Measurements from ENCODE around the gene P2RX2. TPM values are rescaled to one million over a fixed set of nuclear protein-coding genes. Genes with fewer than 3 reads are reported as not detected.

The P2RX2 gene
- total RNA-seq, 2 donors from 2014 or later, result 0.32 to 8.2 TPM

DNA sequence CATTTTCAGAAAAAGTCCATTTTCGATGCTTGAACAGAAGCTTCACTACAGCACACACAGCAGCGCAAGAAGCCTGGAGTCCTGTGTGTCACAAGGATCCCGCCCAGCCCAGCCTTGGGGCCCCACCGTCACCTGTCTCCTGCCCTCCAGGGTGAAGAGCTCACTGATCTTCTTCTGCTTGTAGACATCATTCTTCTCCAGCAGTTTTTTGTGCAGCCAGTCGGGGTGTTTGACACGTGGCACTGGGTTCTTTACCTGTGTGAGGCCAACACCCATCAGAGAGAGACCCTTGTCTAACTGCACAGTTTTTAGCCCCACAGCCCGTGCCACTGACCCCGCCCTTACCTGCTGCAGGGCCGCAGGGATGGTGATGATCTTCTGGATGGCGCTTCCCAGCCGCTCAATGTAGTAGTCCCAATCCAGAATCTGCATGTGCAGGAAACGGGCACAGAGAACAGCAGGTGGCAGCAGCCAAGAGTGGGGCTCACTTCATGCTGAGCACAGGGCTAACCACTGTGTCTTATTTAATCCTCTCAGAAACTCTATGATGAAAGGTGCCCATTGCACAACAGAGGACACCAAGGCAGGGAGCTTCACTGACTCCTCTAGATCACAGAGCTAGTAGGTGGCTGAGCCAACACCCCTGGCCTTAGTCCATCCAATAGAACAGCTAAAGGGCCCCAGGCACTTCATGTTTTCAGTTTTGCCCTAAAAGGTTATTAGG is 38.6 kb downstream of the P2RX2 start:
- Histone ChIP-seq H3K36me3 (peaks cover 9 to 10% of the 10 kb centered on the region in 2 donors), H3K4me3 (no peak overlapping the region), H3K9me3 (no peaks in the 10 kb centered on the region), H3K4me1 (replicated peaks) (no peaks in the 10 kb centered on the region), H3K27ac (no peak overlapping the region), H3K27me3 (replicated peaks; ENCODE audit: insufficient read depth) (no peaks in the 10 kb centered on the region)
- WGBS, result 96% methylated on average over 12 of the region's 12 CpGs
- DNase-seq (ENCODE audit: low spot score), result no peak
- intact Hi-C loops (cut with DNase I), result no loop called here
- TF ChIP-seq POLR2A (IDR thresholded peaks at IDR 0.05) (no peak), POLR2AphosphoS5 (IDR thresholded peaks at IDR 0.05) (no peak)

DNA sequence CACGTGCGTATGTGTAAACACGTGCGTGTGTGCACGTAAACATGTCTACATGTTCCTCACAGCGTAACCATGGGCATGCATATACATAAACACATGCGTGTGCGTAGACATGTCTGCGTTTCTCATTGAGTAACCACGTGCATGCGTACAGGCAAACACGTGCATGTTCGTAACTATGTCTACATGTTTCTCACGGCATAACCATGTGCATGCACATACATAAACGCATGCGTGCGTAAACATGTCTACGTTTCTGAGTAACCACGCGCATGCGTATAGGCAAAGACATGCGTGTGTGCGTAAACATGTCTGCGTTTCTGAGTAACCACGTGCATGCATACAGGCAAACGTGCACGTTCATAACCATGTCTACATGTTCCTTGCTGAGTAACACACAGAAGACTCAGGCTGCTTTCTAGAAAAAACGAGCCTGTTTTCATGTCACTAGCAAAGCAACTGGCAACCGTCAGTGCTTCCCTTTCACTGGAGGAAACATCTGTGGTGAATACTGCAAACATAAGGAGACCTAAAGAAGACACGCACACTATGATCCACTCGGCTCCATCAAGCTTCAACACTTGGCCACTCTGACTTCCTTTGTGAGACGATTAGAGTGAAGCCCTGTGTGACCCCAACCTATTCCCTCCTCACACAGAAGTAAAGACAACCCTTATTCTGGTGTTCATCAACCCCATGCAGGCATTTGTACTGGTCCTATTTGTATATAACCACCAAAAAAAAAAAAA is 39.7 kb downstream of the P2RX2 start:
- Histone ChIP-seq H3K9me3 (no peaks in the 10 kb centered on the region), H3K36me3 (peaks cover 10 to 14% of the 10 kb centered on the region in 2 donors), H3K4me1 (replicated peaks) (no peaks in the 10 kb centered on the region), H3K27ac (no peak overlapping the region), H3K27me3 (replicated peaks; ENCODE audit: insufficient read depth) (no peaks in the 10 kb centered on the region), H3K4me3 (no peak overlapping the region)
- TF ChIP-seq POLR2AphosphoS5 (IDR thresholded peaks at IDR 0.05) (no peak), POLR2A (IDR thresholded peaks at IDR 0.05) (no peak)
- TF ChIP-seq, protein P1, sequence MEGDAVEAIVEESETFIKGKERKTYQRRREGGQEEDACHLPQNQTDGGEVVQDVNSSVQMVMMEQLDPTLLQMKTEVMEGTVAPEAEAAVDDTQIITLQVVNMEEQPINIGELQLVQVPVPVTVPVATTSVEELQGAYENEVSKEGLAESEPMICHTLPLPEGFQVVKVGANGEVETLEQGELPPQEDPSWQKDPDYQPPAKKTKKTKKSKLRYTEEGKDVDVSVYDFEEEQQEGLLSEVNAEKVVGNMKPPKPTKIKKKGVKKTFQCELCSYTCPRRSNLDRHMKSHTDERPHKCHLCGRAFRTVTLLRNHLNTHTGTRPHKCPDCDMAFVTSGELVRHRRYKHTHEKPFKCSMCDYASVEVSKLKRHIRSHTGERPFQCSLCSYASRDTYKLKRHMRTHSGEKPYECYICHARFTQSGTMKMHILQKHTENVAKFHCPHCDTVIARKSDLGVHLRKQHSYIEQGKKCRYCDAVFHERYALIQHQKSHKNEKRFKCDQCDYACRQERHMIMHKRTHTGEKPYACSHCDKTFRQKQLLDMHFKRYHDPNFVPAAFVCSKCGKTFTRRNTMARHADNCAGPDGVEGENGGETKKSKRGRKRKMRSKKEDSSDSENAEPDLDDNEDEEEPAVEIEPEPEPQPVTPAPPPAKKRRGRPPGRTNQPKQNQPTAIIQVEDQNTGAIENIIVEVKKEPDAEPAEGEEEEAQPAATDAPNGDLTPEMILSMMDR (IDR thresholded peaks at IDR 0.05), result no peak
- DNase-seq (ENCODE audit: low spot score), result no peak
- intact Hi-C loops (cut with DNase I), result no loop called here
- WGBS, result 94% methylated on average over 32 of the region's 32 CpGs

DNA sequence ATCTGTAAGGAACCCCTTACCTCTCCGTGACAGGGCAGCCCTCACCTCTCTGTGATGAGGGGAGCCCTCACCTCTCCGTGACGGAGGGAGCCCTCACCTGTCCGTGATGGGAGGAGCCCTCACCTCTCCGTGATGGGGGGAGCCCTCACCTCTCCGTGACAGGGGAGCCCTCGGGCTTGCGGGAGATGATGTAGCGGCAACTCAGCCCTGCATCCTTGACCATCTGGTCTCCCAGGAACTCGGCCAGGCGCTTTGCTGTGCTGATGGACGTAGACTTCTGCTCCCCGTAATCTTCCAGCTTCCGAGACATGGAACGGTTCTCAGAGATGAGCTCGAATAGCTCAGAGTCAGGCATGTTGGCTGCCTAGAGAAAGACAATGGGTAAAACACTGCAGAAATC is 40.6 kb downstream of the P2RX2 start:
- Histone ChIP-seq H3K4me3 (no peak overlapping the region), H3K4me1 (replicated peaks) (no peaks in the 10 kb centered on the region), H3K27ac (no peak overlapping the region), H3K27me3 (replicated peaks; ENCODE audit: insufficient read depth) (no peaks in the 10 kb centered on the region), H3K9me3 (no peaks in the 10 kb centered on the region), H3K36me3 (peaks cover 10 to 14% of the 10 kb centered on the region in 2 donors)
- DNase-seq (ENCODE audit: low spot score), result no peak
- TF ChIP-seq POLR2AphosphoS5 (IDR thresholded peaks at IDR 0.05), result no peak
- no peak for TF ChIP-seq POLR2A (IDR thresholded peaks at IDR 0.05)
- TF ChIP-seq, protein P1 (IDR thresholded peaks at IDR 0.05), result no peak
- intact Hi-C loops (cut with DNase I), result no loop called here
- 87% methylated on average over 16 of the region's 16 CpGs for WGBS

DNA sequence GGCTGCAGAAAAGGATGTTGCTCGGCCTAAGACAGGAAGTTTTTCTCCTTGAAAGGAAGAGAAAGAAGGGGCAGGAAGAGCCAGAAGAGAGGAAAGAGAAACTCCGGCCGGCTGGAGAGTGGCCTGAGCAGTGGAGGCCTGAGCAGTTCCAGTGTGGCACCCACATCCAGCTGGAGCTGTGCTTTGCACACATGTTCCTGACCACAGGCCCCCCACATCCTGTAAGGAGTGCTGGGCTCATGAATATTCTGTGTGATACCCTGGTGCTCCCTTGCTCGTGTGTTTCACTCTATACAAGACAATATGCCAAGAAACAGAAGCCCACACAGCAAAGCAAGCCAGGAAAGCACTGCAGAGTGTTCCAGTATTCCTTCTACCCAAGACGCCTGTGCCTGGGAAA is 41.5 kb downstream of the P2RX2 start:
- TF ChIP-seq, protein P1 (IDR thresholded peaks at IDR 0.05), result no peak
- TF ChIP-seq POLR2AphosphoS5 (IDR thresholded peaks at IDR 0.05), result no peak
- Histone ChIP-seq H3K27ac (no peak overlapping the region), H3K4me3 (no peak overlapping the region), H3K27me3 (replicated peaks; ENCODE audit: insufficient read depth) (no peaks in the 10 kb centered on the region), H3K9me3 (no peaks in the 10 kb centered on the region), H3K36me3 (peaks cover 10 to 14% of the 10 kb centered on the region in 2 donors), H3K4me1 (replicated peaks) (no peaks in the 10 kb centered on the region)
- intact Hi-C loops (cut with DNase I), result no loop called here
- no peak for DNase-seq (ENCODE audit: low spot score)
- WGBS, result 89% methylated on average over 5 of the region's 5 CpGs

DNA sequence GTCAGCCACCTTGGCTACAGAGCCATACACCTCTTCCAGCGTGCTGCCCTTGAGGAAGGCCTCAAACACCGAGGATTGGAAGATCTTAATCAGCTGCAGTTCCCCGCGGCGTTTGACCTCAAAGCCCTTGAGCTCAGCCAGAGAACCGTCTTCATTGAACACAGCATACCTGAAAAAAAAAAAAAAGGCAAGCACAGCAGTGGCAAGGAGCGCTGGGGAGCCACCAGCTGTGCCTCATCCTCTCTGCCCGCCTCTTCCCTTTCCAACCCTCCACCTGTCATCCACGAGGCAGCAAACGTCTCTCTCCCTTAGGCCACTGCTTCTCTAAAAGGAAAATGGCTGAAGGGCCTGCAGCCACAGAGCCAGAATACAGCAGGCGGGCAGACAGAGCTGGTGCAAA is 42.4 kb downstream of the P2RX2 start:
- no peaks in the 10 kb centered on the region for H3K4me1 ChIP-seq (replicated peaks)
- intact Hi-C loops (cut with DNase I), result no loop called here
- no peaks in the 10 kb centered on the region for H3K27me3 ChIP-seq (replicated peaks; ENCODE audit: insufficient read depth)
- H3K4me3 ChIP-seq, result no peak overlapping the region
- H3K9me3 ChIP-seq, result no peaks in the 10 kb centered on the region
- 75% methylated on average over 11 of the region's 11 CpGs for WGBS
- DNase-seq (ENCODE audit: low spot score), result no peak
- peaks cover 10 to 14% of the 10 kb centered on the region in 2 donors for H3K36me3 ChIP-seq
- TF ChIP-seq POLR2A (IDR thresholded peaks at IDR 0.05) (no peak), POLR2AphosphoS5 (IDR thresholded peaks at IDR 0.05) (no peak)
- TF ChIP-seq, protein P1 (IDR thresholded peaks at IDR 0.05), result no peak
- no peak overlapping the region for H3K27ac ChIP-seq
